Stimulated activated CD4-positive, alpha-beta T cell treated with anti-CD3 and anti-CD28 coated beads, Interleukin-4, amount 100 ng/mL, for 48 hours (primary cell): Measurements from ENCODE around the gene WDR1.

Experiments used
- DNase-seq, 2 donors: peaks; one replicate each; pipeline ENCODE4 v3.0.0-alpha.2; 2020; ENCODE audit warnings: low read depth in 2 of 2

Gene WDR1

DNA sequence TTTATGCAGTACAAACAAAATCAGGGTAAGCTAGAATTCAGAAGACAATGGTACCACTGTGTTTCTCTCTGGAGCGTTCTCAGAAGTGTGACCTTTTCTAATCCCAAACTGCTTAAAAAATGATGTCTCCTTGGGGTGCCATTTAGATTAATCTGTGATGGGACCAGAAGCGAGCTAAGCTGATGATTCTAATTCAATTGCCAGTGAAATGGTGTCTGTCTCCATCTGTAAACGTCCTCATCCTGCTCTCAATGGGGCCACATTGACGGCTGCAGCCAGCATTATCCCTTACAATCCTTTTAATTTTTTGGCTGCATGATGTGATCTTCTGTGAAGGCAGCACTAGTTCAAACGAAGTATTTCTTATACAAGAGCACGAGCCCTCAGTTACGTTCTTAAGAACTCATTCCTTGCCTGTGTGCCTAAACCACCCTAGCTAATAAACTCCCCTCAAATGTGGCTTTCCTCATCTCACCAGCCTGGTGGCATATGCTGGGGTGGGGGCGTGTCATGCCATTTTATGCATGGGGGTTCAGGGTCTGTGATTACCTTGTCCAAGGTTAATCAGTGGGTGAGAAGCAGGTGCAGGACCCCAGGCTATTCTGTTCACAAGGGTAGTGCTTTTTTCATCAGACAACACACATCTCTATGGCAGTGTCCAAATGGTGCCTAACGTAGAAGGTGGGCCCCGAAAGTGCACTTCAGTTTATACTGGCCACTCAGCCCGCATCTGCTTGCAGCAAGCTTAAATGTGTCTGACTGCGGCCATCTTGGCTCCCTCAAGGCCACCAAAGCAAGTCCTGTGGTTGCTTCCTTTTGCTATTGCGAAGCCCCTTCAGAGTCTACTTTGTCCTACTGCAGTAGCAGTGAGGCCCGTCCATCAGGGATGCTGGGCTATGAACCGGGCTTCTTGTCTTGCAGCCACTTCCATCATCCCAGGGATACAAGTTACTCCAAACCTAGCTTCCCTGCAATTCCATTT, 49.6 kb downstream of the WDR1 start:
- DNase-seq, result no peak

DNA sequence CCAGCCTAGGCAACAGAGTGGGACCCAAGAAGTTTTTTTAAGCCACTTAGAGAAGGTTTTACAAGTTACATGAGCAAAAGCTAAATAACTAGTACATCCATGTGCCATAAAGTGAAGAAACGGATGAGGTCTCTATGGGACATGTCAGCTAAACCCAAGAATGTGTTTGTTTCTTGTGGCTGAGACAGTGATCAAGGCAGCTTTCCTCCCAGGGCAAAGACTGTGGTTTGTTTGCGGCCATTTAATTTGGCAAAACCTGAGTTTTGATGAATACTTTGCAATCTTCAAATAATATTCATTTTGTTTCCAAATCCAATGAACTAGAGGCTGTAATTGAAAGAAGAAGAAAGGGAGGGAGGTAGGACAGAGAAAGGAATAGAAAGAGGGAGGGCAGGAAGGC, 50.4 kb downstream of the WDR1 start:
- no peak for DNase-seq

DNA sequence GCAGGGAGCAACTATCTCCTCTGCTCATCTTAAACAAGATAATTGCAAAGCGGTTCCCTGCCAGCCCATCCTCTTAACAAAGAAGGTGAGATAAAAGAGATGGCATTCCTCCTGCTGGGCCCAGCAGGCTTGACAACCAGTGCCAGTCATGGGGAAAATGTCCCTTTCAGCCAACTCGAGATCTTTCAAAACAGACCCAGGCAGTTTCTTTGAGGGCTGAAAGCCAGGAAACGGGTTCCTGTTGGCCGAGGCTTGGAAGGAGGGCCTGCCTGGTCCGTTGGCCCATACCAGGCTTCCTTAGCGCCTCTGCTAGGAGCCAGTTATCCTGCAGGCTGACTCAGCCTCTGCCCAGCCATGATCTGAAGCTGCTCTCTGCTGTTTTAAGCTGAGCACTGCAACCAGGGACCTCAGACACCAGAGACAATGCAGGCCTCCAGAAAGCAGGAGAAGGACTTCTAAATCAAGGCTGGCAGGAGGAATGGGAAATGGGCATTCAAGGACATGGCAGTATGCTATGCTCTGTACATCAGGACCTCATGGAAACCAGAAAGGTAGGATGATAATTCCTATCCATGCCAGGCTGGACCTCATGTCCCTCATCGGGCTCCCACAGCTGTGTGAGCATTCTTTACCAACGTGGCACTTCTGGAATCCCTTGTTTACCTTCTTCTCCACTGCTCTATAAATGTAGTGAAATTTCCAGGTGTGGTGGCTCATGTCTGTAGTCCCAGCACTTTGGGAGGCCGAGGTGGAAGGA, 52.9 kb downstream of the WDR1 start:
- DNase-seq, result no peak

DNA sequence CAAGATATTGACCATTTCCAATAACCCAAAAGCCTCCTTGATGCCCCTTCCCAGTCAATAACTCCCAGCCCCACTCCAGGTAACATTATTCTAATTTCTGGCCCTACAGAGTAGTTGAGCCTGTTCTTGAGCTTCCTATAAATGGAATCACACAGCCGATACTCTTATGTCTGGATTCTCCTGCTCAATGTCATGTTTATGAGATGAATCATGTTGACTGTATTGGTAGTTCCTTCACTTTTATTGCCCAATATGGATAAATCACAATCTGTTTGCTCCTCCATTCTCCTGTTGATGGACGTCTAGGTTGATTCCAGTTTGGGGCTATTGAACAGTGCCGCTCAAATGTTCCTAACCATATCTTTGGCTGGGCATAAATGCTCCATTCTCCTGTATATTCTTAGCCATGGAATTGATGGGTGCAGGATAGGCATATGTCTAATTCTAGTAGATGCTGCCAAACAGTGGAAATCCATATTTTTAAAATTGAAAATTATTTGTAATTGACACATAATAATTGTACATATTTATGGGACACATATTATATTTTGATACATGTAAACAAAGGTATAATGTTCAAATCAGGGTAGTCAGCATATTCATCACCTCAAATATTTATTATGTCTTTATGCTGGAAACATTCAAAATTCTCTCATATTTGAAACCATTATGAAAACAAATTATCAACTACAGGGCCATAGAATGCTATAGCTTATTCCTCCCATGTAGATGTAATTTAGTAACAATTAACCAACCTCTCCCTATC, 54.8 kb downstream of the WDR1 start:
- DNase-seq, result no peak

DNA sequence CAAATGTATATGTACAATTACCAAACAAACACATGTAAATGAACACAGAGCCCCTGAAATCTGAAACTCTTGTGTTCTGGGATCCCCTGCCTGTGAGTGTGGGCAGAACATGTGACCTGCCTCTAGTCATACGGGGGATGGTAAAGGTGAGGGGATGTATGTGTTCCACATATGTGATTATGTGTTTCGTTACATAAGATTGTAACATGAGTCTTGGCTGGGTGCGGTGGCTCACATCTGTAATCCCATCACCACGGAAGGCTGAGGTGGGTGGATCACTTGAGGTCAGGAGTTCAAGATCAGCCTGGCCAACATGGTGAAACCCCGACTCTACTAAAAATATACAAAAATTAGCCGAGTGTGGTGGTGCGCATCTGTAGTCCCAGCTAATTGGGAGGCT, 58.2 kb downstream of the WDR1 start:
- no peak for DNase-seq

DNA sequence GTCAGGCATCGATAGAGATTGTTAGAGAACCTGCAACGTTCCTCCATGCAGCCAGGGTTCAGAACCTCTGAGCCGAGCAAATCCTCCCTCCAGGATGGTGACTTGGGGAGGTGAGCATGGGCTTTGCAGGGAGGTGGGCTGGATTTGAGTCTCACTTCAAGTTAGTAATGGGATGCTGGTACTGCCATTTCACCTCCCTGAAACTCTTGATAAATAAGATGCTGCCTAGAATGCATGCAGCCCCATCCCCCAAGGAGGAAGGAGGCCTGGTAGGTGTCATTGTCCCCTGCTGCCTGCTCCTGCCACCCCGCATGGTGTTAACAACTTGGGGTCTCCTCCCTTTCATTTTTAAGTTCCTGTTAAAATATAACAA, 59.6 kb downstream of the WDR1 start:
- no peak for DNase-seq

DNA sequence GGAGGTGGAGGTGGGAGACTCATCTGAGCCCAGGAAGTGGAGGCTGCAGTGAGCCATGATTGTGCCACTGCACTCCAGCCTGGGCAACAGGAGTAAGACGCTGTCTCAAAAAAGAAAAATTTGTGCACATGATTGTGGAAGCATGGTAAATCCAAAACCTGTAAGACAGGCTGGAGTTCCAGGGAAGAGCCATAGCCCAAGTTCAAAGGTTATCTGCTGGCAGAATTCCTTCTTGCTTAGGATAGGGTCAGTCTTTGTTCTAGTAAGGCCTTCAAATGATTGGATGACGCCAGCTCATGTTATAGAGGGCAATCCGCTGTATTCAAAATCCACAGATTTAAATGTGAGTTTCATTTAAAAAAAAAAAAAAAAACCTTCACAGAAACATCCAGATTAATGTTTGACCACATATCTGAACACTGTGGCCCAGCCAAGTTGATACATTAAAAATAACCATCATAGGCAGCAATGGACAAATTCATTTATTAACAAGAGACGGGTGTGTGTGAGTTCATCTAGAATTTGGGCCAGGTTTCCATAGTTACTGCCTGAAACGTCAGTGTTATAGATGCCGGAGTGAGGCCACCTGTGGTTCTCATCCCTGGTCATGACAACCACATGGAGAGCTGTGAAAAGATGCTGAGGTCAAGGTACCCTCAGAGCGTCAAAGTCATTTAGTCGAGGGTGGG, 60.1 kb downstream of the WDR1 start:
- no peak for DNase-seq

DNA sequence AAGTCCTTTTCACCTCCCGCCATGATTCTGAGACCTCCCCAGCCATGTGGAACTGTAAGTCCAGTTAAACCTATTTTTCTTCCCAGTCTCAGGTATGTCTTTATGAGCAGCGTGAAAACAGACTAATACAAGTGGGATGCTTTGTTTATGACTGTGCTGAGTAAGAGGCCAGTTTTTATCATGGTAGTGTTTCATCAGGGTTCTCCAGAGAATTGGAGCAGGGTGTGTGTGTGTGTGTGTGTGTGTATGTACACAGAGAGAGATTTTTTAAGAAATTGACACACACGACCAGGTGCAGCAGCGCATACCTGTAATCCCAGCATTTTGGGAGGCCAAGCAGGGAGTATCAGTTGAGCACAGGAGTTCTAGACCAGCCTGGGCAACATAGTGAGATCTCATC, 60.7 kb downstream of the WDR1 start:
- no peak for DNase-seq

DNA sequence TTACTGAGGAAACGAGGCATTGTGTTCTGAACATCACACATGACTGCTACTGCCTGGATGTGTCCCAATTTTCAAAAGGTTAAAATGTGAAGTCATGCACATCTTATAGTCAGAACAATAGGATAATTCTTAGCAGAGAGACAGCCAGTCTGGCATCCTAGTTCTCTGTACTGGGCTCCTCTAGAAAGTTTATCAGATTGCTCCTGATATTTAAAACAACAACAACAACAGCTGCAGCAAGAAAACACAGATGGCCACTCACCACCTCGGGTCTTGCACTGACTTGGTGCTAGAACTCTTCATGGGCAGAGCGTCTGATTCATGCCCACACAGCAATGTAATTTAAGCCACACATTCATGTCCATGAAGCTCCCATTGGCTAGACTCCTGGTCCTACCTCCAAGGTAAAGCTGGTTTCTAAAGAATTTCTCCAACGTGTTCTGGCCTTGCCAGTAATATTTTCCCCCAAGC, 62.0 kb downstream of the WDR1 start:
- DNase-seq, result no peak

DNA sequence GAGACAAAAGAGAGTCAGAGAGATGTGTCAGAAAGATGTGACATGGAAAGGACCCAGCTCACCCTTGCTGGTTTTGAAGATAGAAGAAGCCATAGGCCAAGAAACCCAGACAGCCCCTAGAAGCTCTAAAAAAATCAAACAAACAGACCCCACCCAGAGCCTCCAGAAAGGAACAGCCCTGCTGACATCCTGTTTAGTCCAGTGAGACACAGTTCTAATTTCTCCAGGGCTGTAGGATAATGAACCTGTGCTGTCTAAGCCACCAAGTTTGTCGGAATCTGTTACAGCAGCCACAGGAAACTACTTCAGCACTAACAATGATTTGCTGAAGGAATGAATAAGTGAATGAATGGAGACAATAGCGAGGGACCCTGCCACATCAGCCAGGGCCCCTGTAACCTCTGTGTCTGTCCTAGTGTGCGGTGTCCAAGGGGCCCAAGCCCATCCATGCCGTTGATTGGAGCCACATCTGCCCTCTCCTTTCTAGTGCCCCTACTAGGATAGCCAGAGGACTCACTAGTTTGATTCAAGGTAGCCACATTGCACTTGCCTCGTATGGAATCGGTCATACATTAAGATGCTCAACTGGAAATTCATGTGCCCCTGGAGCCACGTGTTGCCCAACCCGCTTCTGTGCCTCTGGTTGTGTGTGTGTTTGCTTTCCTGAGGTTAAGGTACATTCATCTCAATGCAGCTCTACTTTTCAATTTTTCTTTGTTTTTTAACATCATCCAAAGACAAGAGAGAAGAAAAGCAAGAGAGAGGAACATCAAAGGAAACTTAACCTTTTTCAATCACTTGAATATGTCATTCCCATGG, 62.8 kb downstream of the WDR1 start:
- no peak for DNase-seq

DNA sequence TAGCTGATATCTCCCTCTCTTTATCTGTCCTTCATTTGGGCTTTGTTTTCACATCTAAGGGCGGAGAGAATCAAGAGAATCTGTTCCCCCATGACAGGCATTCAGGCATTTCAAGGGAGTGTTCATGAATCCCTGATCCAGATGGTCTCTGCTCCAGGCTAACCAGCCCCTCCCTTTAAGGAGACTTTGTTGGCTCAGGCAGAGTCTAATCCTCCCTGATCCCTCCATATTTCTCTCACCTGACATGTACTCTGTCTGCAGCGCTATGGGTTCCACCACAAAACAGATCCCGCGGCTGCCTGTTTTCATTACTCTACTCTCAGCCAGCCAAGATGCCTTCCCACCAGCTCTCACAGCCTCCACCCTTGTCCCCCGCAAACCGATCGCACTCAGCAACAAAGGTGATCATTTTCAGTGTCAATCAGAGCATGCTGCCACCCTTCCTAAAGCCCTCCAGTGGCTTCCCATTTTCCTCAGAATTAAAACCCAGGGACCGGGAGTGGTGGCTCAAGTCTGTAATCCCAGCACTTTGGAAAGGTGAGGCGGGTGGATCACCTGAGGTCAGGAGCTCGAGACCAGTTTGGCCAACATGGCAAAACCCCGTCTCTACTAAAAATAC, 65.0 kb downstream of the WDR1 start:
- no peak for DNase-seq

DNA sequence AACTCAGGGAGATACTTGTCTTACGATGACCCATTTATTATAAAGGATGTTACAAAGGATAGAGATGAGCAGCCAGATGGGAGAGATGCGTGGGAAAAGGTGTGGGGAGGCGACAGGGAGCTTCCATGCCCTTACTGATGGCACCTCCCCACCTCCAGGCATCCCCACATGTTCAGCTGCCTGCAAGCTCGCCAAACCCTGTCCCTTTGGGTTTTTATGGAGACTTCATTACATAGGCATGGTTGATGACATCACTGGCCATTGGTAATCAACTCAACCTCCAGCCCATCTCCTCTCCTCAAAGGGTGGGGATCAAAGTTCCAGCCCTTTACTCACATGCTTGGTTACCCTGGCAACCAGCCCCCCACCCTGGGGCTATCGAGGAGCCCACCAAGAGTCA, 65.9 kb downstream of the WDR1 start:
- no peak for DNase-seq

DNA sequence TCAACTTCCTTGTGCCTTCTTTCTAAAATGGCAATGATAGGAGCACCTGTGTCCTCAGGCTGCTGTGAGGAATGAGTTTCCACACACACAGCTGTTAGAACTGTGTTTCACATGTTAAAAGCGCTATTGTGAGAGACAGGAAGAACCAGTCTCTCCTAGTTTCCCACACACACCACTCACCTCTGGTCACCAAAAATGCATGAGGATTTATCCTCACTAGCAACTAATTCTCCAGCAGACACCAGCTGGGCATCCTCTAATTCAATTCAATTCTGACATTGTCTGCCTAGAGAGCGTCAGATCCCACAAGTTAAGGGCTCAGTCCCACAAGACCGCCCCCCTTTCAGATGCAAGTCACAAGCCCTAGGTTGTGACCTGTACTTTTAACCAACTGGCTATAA, 66.3 kb downstream of the WDR1 start:
- no peak for DNase-seq

DNA sequence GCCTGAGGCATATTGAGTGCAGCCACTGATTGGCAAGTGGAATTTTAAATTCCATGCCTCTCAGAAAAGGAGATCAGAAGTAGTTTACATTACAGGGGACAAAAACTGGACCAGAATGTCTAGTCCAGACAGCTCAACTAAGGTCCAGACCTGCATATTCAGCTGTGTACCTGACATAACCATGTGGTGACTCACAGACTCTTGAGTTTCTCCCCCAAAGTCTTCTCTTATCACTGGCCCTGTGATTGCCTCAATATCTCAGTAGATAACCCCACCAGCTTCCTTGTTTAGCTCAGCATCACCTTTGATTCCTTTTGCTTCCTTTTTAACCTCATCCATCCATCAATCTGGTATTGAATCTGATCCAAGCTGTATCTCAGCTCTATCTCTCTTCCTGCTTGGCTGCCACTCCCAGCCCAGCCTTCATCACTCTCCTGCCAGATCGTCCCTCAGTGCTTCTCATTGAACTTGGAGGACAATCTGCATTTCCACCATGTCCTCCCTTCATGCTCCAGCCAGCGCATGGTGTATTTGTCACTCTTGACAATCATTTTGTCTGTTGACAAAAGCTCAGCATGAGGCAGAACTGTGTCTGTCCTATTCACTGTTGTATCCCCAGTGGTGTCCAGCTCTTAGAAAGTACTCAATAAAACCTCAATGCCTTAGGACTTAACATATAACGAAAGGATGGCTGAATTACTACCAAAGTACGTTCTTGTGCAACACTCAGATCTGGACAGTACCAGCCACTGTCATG, 67.5 kb downstream of the WDR1 start:
- DNase-seq, result no peak

DNA sequence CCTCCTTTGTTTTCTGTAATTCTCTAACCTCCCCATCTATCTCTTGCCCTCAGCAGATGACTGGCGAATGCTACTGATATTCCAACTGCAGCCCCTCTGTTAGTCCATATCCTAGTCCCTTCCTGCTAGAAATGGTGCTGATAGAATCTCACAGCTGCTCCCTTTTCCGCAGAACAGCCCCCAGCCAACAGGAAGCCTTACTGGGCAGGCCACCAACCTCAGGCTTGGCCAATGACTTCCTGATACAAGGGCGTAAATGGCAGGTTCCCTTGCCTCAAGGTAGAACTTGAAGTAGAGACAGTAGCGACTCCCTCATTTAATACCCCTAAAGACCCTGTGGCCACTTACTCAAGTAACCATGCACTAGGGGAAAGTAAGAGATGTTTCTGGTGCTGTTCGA, 68.6 kb downstream of the WDR1 start:
- DNase-seq, result no peak

DNA sequence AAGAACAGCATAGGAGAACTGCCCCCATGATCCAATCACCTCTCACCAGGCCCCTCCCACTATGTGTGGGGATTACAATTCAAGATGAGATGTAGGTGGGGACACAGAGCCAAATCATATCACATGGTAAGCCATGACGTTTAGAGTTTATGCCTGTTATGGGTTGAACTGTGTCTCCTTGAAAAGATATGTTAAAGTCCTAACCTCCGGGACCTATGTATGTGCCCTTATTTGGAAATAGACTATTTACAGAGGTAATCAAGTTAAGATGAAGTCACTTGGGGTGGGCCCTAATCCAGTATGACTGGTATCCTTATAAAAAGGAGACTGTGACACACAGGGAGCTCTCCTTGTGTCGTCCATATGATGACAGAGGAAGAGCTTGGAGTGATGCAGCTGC, 70.1 kb downstream of the WDR1 start:
- DNase-seq, result no peak

DNA sequence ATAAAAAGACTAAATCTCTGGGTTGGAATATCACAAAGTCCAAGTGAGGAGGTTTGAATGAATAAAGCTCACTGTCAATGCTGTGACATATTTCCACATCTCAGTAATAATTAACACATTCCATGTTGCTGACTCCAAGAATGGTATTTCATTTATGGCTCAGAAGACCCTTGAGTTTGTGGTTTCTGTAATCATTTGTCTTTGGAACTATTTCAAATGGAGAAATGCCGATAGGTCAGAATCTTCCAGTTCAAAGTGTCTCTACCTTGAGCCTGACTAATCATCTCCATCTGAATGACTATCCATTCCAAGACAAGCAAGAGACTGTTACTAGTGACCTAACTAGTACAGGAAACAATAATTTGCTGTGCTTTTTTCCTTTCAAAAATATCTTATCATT, 71.1 kb downstream of the WDR1 start:
- DNase-seq, result no peak

DNA sequence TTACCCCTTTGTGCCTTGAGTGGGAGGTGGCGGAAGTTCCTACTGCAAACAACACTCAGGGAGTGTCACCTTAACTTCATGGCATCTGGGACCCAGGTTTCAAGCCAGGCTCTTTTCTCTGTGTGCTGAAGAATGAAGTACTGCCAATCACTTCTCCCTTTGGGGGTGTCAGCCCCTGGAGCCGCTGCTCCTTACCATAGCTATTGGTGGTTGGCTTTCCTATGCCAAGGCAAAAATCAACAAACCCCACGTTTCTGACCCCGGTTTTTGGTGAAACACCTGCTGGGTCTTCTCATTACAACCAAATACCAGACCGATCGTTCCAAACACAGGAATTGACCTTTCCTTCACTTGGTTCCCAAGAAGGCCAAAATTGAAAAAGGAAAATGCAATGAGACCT, 75.6 kb downstream of the WDR1 start:
- no peak for DNase-seq

DNA sequence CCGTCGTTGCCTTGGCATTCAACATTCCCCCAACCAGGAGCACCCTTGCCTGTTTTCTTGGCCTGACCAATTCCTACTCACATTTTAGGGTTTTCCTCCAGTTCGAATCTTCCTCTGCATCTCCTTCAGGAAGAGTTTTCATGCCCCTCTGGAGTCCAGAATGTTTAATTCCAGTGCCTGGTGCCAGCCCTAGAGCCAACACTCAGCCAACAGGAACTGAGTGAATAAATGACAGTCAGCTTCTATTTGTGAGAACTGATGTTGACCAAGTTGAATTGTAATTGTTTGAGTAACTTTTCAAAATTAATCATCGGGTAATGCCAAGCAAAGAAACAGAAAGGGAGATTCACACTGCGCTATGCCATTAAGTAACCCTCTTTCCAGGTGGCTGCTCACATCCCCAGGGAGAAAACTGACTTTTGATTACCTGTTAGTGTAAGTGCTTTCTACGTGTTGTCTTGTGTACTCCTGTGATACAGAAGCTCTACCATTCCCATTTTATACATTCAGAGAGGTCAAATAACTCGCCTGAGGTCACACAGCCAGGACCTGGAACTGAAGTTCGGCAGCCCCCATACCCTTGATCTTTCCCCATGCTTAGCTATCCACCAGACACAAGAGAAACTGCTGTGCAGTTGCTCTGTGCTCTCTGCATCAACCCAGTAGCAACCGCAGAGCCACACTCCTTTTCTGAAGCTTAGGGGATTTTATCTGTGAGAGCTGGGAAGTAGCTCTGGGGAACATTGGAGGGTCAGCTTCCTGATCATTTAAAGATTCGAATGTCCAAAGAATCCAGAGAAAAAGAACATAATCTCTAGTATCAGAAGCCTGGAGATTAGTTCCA, 76.3 kb downstream of the WDR1 start:
- no peak for DNase-seq
